HFFc6 (cell line): ENCODE data around the gene BRPF3. TPM values are rescaled to one million over a fixed set of nuclear protein-coding genes. Genes with fewer than 3 reads are reported as not detected.
A peak's percentile ranks its signal among the peaks of the same experiment; 100 is the strongest.

ENCODE experiments used
- DNase-seq: peaks from one replicate; pipeline ENCODE4 v3.0.0-alpha.2; 2018
- H3K27ac Mint-ChIP-seq: 2 replicates; pipeline ENCODE4 v1.8.0; 2020; ENCODE audit warnings: mild to moderate bottlenecking, mixed read lengths
- H3K27me3 Mint-ChIP-seq: 2 replicates; pipeline ENCODE4 v1.8.0; 2021; ENCODE audit warnings: mild to moderate bottlenecking, moderate library complexity, mixed read lengths; ENCODE audit not compliant: insufficient read depth
- H3K36me3 Mint-ChIP-seq: 2 replicates; pipeline ENCODE4 v1.8.0; 2021; ENCODE audit warnings: low read depth, mixed read lengths
- H3K4me1 Mint-ChIP-seq: 2 replicates; pipeline ENCODE4 v1.8.0; 2020; ENCODE audit warnings: low read depth, mixed read lengths
- H3K4me3 Mint-ChIP-seq: 2 replicates; pipeline ENCODE4 v1.8.0; 2020; ENCODE audit warnings: mild to moderate bottlenecking, moderate library complexity, mixed read lengths
- H3K9me3 Mint-ChIP-seq: 2 replicates; pipeline ENCODE4 v1.8.0; 2020; ENCODE audit warnings: mild to moderate bottlenecking, mixed read lengths
- long read RNA-seq: library from polyadenylated mRNA; unstranded; transcript quantifications from one replicate; pipeline ENCODE4 v2.0.0, GENCODE V29; 2019
- total RNA-seq, 6 experiments: library from RNA; stranded (reverse); fragmentation: NEBNext Ultra II Directional; extraction: Animal tissue kit (Norgen Biotek cat#: 25700); gene quantifications; 2 replicates in 1 of 6; 3 replicates in 5 of 6; pipeline ENCODE4 v1.2.3, GENCODE V29; 2021
- TF ChIP-seq, protein P1 (sequence below): fragments of 200-600 bp; sonication (generic); IDR thresholded peaks from 2 replicates; pipeline ENCODE4 v1.5.0; 2021; ENCODE audit warnings: antibody characterized with exemption, mild to moderate bottlenecking

The BRPF3 gene
- total RNA-seq, result 10 to 100 TPM; 26.5 to 32.4 (median 28.9) TPM
- long read RNA-seq, partial matches to known transcripts, result 21 of 21 reads
- long read RNA-seq, other reads (novel, unspliced or antisense), result 0 of 21 reads

DNA sequence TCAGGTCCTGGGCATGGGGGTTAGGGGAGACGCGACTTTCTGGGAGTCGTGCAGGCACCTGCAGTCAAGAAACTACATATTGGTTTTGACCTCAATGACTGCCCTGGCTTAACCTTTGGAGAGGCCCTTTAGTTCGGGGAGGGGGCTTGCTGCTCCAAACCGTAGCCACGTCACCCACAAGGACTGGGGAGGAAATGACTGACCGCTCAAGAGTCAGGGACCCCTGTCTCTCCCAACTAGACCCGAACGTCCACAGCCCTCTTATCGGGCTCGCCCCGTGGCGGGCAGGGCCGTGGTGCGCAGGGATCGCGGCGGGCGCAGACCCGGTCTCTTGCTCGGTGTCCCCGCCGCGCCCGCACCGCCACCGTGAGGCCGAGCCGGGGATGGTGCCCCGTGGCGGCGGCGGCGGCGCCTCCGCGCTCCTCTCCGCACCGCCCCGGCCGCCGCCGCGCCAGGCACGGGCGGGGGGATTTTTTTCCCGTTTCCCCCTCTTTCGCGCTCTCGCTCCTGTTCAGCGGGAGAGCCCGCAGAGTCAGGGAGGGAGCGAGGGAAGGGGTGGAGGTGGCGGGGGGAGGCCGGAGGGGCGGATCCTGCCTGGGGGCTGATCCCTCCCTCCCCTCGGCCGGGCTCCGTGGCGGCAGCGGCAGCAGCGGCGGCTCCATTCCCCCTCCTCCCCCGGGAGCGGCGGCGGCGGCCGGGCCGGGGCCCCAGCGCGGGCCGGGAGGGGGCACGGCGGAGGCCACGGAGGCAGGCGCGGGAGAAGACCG, at the start of gene BRPF3:
Gene BRPF3 (plus strand): TSS at position 632 of the 767 bp plus-strand sequence. CDS start 3,579 bp downstream, outside the sequence.
- H3K27ac Mint-ChIP-seq, result peak within 1 kb of the TSS; percentile 90
- peak; percentile 37 for DNase-seq
- H3K9me3 Mint-ChIP-seq, result no peaks in the 10 kb centered on the region
- peaks cover 19% of the 10 kb centered on the region for H3K36me3 Mint-ChIP-seq
- H3K4me1 Mint-ChIP-seq, result peaks cover 23% of the 10 kb centered on the region
- H3K27me3 Mint-ChIP-seq, result no peaks in the 10 kb centered on the region
- peak within 1 kb of the TSS; percentile 94 for H3K4me3 Mint-ChIP-seq
- TF ChIP-seq, protein P1, sequence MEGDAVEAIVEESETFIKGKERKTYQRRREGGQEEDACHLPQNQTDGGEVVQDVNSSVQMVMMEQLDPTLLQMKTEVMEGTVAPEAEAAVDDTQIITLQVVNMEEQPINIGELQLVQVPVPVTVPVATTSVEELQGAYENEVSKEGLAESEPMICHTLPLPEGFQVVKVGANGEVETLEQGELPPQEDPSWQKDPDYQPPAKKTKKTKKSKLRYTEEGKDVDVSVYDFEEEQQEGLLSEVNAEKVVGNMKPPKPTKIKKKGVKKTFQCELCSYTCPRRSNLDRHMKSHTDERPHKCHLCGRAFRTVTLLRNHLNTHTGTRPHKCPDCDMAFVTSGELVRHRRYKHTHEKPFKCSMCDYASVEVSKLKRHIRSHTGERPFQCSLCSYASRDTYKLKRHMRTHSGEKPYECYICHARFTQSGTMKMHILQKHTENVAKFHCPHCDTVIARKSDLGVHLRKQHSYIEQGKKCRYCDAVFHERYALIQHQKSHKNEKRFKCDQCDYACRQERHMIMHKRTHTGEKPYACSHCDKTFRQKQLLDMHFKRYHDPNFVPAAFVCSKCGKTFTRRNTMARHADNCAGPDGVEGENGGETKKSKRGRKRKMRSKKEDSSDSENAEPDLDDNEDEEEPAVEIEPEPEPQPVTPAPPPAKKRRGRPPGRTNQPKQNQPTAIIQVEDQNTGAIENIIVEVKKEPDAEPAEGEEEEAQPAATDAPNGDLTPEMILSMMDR, result peak; percentile 74

GRCh38 chr6:36147294-36147693, 49.2 kb upstream of the BRPF3 start:
- no peak for DNase-seq
- no peaks in the 10 kb centered on the region for H3K4me1 Mint-ChIP-seq
- H3K27me3 Mint-ChIP-seq, result peaks cover 10% of the 10 kb centered on the region
- no peak overlapping the region for H3K4me3 Mint-ChIP-seq
- peaks cover 4% of the 10 kb centered on the region; the same call in 1 of the 2 replicates for H3K9me3 Mint-ChIP-seq
- TF ChIP-seq, protein P1, result no peak
- no peaks in the 10 kb centered on the region; the same call in 1 of the 2 replicates for H3K36me3 Mint-ChIP-seq
- H3K27ac Mint-ChIP-seq, result no peak overlapping the region

DNA sequence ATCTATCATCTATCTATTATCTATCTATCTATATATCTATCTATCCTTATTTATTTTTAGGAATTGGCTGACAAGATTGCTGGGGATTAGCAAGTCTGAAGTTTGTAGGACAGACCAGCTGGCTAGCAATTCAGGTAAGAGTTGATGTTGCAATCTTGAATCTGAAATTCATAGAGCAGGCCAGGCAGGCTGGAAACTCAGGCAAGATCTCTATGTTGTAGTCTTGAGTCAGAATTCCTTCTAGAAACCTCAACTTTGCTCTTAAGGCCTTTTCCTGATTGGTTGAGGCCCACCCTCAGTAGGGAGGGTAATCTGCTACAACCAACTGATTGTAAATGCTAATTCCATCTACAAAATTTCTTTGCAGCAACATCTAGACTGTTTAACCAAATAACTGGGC, 47.1 kb upstream of the BRPF3 start:
- H3K4me3 Mint-ChIP-seq, result no peak overlapping the region
- H3K27me3 Mint-ChIP-seq, result peaks cover 13% of the 10 kb centered on the region
- H3K4me1 Mint-ChIP-seq, result no peaks in the 10 kb centered on the region
- no peak overlapping the region for H3K27ac Mint-ChIP-seq
- DNase-seq, result no peak
- peaks cover 10% of the 10 kb centered on the region for H3K9me3 Mint-ChIP-seq
- TF ChIP-seq, protein P1, result no peak
- H3K36me3 Mint-ChIP-seq, result peaks cover 9% of the 10 kb centered on the region

GRCh38 chr6:36150283-36150682, 46.3 kb upstream of the BRPF3 start:
- Mint-ChIP-seq H3K4me3 (no peak overlapping the region), H3K4me1 (no peaks in the 10 kb centered on the region), H3K27ac (no peak overlapping the region)

GRCh38 chr6:36154286-36154685, 42.3 kb upstream of the BRPF3 start:
- Mint-ChIP-seq H3K36me3 (peaks cover 18% of the 10 kb centered on the region; the same call in 1 of the 2 replicates), H3K27ac (no peak overlapping the region), H3K27me3 (peaks cover 7% of the 10 kb centered on the region), H3K9me3 (peaks cover 25% of the 10 kb centered on the region), H3K4me1 (no peaks in the 10 kb centered on the region), H3K4me3 (no peak overlapping the region)
- DNase-seq, result no peak
- TF ChIP-seq, protein P1, result no peak

More at GRCh38 chr6:36150283-36150682, 46.3 kb upstream of the BRPF3 start:
- Mint-ChIP-seq H3K9me3 (peaks cover 16% of the 10 kb centered on the region), H3K27me3 (peaks cover 15% of the 10 kb centered on the region), H3K36me3 (peaks cover 15% of the 10 kb centered on the region)
- TF ChIP-seq, protein P1, result no peak
- no peak for DNase-seq
